Amniotic epithelial cell (primary cell): Measurements from ENCODE around the gene DIS3.
"Not testable (repeated sequence)": the region's sequence is repeated elsewhere in the genome, so short reads cannot be mapped to it uniquely, and the experiment has no call there.

Source experiments
- DNase-seq: peaks from one replicate; pipeline ENCODE4 v3.0.0-alpha.2; 2010; ENCODE audit warnings: low read depth

The DIS3 gene, protein sequence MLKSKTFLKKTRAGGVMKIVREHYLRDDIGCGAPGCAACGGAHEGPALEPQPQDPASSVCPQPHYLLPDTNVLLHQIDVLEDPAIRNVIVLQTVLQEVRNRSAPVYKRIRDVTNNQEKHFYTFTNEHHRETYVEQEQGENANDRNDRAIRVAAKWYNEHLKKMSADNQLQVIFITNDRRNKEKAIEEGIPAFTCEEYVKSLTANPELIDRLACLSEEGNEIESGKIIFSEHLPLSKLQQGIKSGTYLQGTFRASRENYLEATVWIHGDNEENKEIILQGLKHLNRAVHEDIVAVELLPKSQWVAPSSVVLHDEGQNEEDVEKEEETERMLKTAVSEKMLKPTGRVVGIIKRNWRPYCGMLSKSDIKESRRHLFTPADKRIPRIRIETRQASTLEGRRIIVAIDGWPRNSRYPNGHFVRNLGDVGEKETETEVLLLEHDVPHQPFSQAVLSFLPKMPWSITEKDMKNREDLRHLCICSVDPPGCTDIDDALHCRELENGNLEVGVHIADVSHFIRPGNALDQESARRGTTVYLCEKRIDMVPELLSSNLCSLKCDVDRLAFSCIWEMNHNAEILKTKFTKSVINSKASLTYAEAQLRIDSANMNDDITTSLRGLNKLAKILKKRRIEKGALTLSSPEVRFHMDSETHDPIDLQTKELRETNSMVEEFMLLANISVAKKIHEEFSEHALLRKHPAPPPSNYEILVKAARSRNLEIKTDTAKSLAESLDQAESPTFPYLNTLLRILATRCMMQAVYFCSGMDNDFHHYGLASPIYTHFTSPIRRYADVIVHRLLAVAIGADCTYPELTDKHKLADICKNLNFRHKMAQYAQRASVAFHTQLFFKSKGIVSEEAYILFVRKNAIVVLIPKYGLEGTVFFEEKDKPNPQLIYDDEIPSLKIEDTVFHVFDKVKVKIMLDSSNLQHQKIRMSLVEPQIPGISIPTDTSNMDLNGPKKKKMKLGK

GRCh38 chr13:72781451-72782439 is at the start of gene DIS3, which contains the start of gene PIBF1:
Gene DIS3, minus strand, starts transcription at chr13:72781900. Its CDS starts 68 bp downstream, at chr13:72781832.
Gene PIBF1, plus strand, starts transcription at chr13:72782133. Its CDS starts 1,337 bp downstream, at chr13:72783470.
- peak; percentile 98 for DNase-seq

- no peak for DNase-seq
Measured at GRCh38 chr13:72823724-72824123, 42.0 kb upstream of the DIS3 start.

- DNase-seq, result no peak
Measured at GRCh38 chr13:72823081-72823480, 41.4 kb upstream of the DIS3 start.

GRCh38 chr13:72820898-72821279 is 39.2 kb upstream of the DIS3 start:
- no peak for DNase-seq

DNA sequence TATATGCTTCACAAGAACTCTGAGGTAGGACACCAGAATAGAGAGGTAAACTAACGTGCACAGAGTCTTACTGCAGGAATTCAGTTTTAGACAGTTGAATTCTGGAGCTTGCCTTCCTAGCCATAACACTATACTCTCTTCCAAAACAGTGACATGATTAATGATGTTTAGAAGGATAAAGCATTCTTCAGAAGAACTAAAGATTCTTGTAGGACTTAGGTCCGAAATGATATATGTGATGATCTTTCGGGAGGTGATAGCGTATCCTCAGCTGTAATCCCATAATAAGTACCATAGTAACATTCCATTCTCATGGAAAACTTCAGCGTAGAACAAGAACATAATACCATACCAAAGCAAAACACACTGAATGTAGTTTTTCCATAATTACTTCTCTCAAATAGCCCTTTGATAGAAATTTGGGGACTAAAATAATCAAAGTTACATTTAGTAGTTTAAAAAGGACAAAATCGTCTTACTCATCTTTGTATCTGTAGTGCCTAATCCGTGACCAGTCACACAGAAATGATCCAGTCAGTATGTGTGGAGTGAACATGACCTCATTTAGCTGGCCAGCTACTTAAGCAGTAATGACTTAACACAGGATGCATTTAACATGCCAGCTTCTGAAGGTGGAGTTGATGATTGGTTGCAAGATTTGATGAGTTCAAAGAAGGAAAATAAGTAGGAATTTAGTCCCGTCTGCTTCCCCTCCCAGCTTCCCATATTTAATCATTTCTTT is 38.6 kb upstream of the DIS3 start:
- peak; percentile 93 for DNase-seq

GRCh38 chr13:72808917-72809500 is 27.3 kb upstream of the DIS3 start:
- no peak for DNase-seq

- not testable (repeated sequence) for DNase-seq
Measured at GRCh38 chr13:72806514-72806913, 24.8 kb upstream of the DIS3 start.

DNA sequence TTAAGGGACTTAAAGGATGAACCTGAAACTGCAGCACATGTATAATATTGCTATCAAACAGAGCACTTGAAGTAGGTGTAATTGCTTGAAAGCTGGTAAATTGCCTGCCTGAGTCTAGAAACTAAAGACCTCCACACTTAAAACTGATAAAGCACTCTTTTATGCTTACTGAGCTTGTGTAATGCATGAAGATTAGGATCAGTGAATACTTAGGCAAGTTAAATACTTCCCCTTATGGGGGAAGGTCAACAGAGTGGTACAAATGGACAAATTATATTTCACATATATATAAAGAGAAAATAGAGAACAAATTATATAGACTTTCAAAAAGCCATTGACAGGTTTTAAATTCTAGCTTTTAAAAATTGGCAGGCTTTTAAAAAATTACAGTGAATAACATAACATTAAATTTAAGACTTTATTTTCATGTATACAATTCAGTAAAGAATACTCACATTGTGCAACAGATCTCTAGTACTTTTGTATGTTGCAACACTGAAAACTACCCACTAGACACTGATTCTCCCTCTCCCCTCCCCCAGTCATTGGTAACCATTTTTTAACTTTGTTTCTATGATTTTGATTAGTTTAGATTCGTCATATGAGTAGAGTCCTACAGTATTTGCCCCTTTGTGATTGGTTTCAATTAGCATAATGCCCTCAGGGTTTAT is 24.1 kb upstream of the DIS3 start:
- DNase-seq, result peak; percentile 57

GRCh38 chr13:72804301-72804700 is 22.6 kb upstream of the DIS3 start:
- DNase-seq, result no peak

DNA sequence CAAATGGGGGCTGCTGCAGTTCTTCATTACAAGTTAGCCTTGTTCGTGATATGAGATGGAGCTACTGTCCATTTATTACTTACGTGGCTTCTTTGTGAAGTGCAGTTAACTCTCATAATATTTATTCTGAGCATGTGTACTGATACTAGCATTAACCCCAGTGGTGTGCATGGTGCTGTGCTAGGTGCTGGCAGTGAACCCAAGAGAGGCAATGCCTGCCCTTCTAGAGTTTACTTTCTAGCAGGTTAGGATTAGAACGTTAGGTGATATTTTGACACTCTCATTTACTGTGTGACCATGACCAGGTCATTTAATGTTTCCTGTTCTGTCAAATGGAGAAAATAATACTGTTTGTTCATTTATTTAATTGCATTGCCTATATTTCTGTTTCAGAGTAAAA is 17.1 kb upstream of the DIS3 start:
- DNase-seq, result no peak

DNA sequence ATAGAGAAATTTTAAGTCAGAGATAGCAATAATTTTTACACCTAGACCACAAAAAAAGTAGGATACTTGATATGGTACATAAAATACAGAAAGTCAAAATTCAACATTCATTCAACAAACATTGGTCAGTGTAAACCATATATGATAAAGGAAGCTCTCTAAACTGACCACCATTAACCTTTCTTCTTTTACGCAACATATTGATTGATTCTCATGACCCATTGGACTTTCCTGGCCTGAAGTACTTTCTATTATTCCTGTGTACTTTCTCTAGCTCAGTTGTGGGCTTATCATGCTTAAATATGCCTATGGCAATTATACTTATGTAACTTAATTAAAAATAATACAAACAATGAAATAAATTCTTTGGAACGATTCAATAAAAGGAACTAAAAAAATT is 10.9 kb upstream of the DIS3 start:
- DNase-seq, result no peak

DNA sequence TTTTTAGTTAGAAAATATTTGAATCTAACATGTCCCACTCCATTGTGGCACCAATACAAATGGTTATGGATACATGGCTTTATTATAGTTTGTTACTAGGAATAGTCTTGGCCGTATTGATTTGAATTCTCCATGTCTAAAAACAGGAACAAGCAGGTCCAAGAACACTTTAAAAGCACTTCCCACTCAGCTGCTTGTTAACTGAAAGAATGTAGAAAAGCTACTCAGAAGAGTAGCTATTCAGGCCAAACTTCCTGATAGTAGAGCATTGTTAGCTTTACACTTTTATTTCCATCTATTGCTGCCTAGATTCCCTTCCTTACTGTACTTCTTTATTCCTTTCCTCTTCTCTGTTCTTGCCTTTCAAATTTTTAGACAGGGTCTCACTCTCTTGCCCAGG is 7.1 kb upstream of the DIS3 start:
- DNase-seq, result no peak

- DNase-seq, result not testable (repeated sequence)
Measured at GRCh38 chr13:72784679-72785078, 3.0 kb upstream of the DIS3 start.

DNA sequence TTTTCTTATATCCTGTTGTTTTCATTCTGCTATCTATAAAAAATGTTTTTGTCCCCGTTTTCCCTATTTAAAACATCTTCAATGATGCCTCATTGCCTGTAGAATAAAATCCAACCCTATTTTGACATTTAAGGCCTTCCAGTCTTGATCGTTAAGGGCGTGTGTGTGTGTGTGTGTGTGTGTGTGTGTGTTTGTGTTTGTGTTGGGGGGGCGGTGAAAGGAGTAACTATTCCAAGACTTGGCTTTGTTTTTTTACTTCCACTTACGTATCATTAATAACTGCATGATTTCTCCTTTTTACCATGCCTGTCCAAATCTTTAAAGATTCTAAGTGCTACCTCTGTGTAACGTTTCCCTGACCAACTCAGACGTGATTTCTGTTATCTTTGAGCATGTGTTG is 1.0 kb upstream of the DIS3 start:
- DNase-seq, result peak; percentile 26

DNA sequence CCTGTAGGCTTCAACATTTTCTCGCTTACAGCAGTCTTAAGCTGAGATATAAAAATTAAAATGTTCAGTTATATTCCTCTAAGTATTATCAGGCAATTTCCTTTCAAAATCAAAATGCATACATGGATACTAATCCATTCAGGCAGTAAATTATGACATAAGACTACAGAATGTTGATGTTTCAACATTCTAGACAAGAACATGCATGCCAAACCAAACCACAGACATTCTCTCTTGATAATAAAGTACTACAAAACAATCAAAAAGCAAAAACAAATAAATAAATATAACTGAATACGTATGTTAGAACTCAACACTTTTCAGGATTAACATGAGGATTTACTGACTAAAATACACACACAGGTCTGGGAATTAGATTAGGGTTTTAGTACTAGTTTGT is 7.7 kb downstream of the DIS3 start:
- DNase-seq, result peak; percentile 91

- no peak for DNase-seq
Measured at GRCh38 chr13:72763411-72763810, 18.3 kb downstream of the DIS3 start.

- DNase-seq, result no peak
Measured at GRCh38 chr13:72760189-72760588, 21.5 kb downstream of the DIS3 start.

DNA sequence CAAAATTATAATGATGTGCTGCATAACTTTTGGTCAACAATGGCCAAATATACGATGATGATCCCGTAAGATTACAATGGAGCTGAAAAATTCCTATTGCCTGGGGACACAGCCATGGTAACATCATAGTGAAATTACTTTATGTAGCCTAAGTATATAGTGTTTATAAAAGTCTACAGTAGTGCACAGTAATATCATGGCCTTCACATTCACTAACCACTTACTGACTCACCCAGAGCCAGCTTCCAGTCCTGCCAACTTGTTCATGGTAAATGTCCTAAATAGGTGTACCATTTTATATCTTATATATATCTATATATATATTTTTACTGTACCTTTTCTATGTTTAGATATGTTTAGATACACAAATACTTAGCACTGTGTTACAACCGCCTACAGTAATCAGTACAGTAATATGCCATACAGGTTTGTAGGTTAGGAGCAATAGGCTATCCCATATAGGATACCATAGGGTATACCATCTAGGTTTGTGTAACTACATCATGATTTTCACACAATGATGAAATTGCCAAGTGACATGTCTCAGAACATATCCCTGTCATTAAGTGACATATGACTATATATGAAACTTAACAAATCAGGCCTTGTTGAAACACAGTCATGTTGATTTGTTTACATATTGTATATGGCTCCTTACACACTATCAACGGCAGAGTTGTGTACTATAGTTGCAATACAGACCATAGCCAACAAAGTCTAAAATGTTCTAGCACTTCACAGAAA is 23.7 kb downstream of the DIS3 start:
- DNase-seq, result no peak

DNA sequence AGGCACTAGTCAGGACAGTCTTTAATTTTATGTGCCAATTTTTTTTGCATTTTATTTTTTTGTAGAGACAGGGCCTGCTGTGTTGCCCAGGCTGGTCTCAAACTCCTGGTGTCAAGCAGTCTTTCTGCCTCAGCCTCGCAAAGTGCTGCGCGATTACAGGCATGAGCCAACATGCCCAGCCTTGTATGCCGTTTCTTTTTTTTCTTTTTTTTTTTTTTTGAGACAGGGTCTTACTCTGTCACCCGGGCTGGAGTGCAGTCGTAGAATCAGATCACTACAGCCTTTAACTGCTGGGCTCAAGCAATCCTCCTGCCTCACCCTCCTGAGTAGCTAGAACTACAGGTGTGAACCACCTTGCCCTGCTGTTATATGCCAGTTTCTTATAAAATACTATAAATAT is 27.6 kb downstream of the DIS3 start:
- DNase-seq, result no peak
